ENCODE data around the gene ALB.
"Not testable (repeated sequence)": the region's sequence is repeated elsewhere in the genome, so short reads cannot be mapped to it uniquely, and the experiment has no call there.

ALB gene

GRCh38 chr4:73404042-73404441, at the start of gene ALB:
Gene ALB (plus strand): TSS chr4:73404287. CDS start chr4:73404328, 41 bp downstream.
- DNase-seq, result no peak

GRCh38 chr4:73357174-73357573, 46.9 kb upstream of the ALB start:
- DNase-seq, result not testable (repeated sequence)

- not testable (repeated sequence) for DNase-seq
These were observed 34.4 kb upstream of the ALB start for GRCh38 chr4:73369506-73370199.

GRCh38 chr4:73375328-73375741, 28.8 kb upstream of the ALB start:
- no peak for DNase-seq

- DNase-seq, result no peak
These were observed 27.8 kb upstream of the ALB start for GRCh38 chr4:73376251-73376650.

- no peak for DNase-seq
These were observed 27.1 kb upstream of the ALB start for GRCh38 chr4:73376976-73377375.

- no peak for DNase-seq
These were observed 25.2 kb upstream of the ALB start for GRCh38 chr4:73378887-73379286.

GRCh38 chr4:73379946-73380345, 24.1 kb upstream of the ALB start:
- no peak for DNase-seq

GRCh38 chr4:73381214-73381613, 22.9 kb upstream of the ALB start:
- DNase-seq, result no peak

- no peak for DNase-seq
These were observed 20.6 kb upstream of the ALB start for GRCh38 chr4:73383452-73383851.

- no peak for DNase-seq
These were observed 16.5 kb upstream of the ALB start for GRCh38 chr4:73387552-73387951.

GRCh38 chr4:73388887-73389286, 15.2 kb upstream of the ALB start:
- DNase-seq, result no peak

- not testable (repeated sequence) for DNase-seq
These were observed 14.4 kb upstream of the ALB start for GRCh38 chr4:73389663-73390062.

- no peak for DNase-seq
These were observed 12.3 kb upstream of the ALB start for GRCh38 chr4:73391774-73392173.

GRCh38 chr4:73392936-73393335, 11.2 kb upstream of the ALB start:
- DNase-seq, result no peak

GRCh38 chr4:73396304-73396703, 7.8 kb upstream of the ALB start:
- no peak for DNase-seq

GRCh38 chr4:73396993-73397972, 6.8 kb upstream of the ALB start:
- DNase-seq, result no peak

GRCh38 chr4:73401412-73401811, 2.7 kb upstream of the ALB start:
- no peak for DNase-seq

- DNase-seq, result no peak
These were observed 370 bp downstream of the ALB start for GRCh38 chr4:73404457-73404856.

- DNase-seq, result no peak
These were observed 1.1 kb downstream of the ALB start for GRCh38 chr4:73405138-73405537.

GRCh38 chr4:73406548-73406875, 2.4 kb downstream of the ALB start:
- no peak for DNase-seq

GRCh38 chr4:73407227-73407673, 3.2 kb downstream of the ALB start:
- DNase-seq, result no peak

- no peak for DNase-seq
These were observed 4.2 kb downstream of the ALB start for GRCh38 chr4:73408181-73408867.
